HepG2 (cell line): ENCODE results near the gene AGBL1. TPM values are rescaled to one million over a fixed set of nuclear protein-coding genes. Genes with fewer than 3 reads are reported as not detected.

Source experiments
- ATAC-seq: fragments of 200-7000 bp; cut with Tn5 transposase; 3 replicates; pipeline ENCODE4 v1.9.1; 2020; ENCODE audit warnings: mild to moderate bottlenecking, moderate library complexity
- BruUV-seq: library from RNA; stranded (reverse); fragments of 400-500 nt; replicated peaks from 2 replicates; lab custom pipeline; 2021; lab: Mats Ljungman, UMichigan
- CTCF ChIA-PET: fragments of 300-600 bp; formaldehyde crosslinking; extraction: SDS; loops from one replicate; lab custom pipeline; 2021; ENCODE audit warnings: low total read pairs, inconsistent platforms, low intra/inter-chr PET ratio; lab: Yijun Ruan, JAX
- POLR2A ChIA-PET: fragments of 350-600 bp; sonication (Branson Sonifier 250); formaldehyde crosslinking; loops from one replicate; lab custom pipeline; 2020; ENCODE audit warnings: antibody characterized with exemption, inconsistent platforms; lab: Yijun Ruan, JAX
- DNase-seq: peaks from one replicate; pipeline ENCODE4 v3.0.0-alpha.2; 2015; ENCODE audit warnings: low spot score
- FAIRE-seq: peaks from 3 replicates; lab custom pipeline; 2011; peaks lifted over from hg19 to GRCh38; lab: Jason Lieb, UNC
- H2AFZ ChIP-seq: one replicate; pipeline ENCODE4 v1.6.1; 2011; ENCODE audit warnings: low read length, inconsistent platforms
- H3K27ac ChIP-seq: fragments of 300-600 bp; 3 replicates; pipeline ENCODE4 v1.8.0; 2011; ENCODE audit warnings: mixed run types, mild to moderate bottlenecking, mixed read lengths, low read length, inconsistent platforms; ENCODE audit not compliant: insufficient read depth; ENCODE audit errors: extremely low read length
- H3K27me3 ChIP-seq, 2 experiments: fragments of 200-600 bp in 1 of 2; 2 replicates in 1 of 2; 3 replicates in 1 of 2; pipeline versions ENCODE4 v1.6.0 to v1.8.0; 2011; ENCODE audit warnings: low read length in 2 of 2, mild to moderate bottlenecking in 2 of 2, moderate library complexity in 2 of 2, inconsistent platforms in 1 of 2; ENCODE audit not compliant: insufficient read depth in 2 of 2, control insufficient read depth in 1 of 2
- H3K36me3 ChIP-seq, 2 experiments: fragments of 200-600 bp in 1 of 2; replicated peaks in 1 of 2; 2 replicates in 1 of 2; 3 replicates in 1 of 2; pipeline versions ENCODE4 v1.5.1 to v1.8.0; 2011; ENCODE audit warnings: low read length in 2 of 2, inconsistent platforms in 1 of 2; ENCODE audit not compliant: insufficient read depth in 2 of 2, control insufficient read depth in 1 of 2
- H3K4me1 ChIP-seq: 2 replicates; pipeline ENCODE4 v1.5.1; 2012; ENCODE audit warnings: low read length, inconsistent platforms; ENCODE audit not compliant: insufficient read depth
- H3K4me2 ChIP-seq: 2 replicates; pipeline ENCODE4 v1.6.0; 2011; ENCODE audit warnings: low read depth, low read length, inconsistent platforms
- H3K4me3 ChIP-seq, 3 experiments: fragments of 200-600 bp in 1 of 3; sonication (generic), shearing (Covaris generic) in 1 of 3; replicated peaks in 1 of 3; 2 replicates each; pipeline ENCODE4 v1.5.1; 2011 to 2016; ENCODE audit warnings: low read length in 3 of 3, inconsistent platforms in 2 of 3, low read depth in 2 of 3, mild to moderate bottlenecking in 2 of 3, control low read depth in 1 of 3, mixed read lengths in 1 of 3; ENCODE audit not compliant: insufficient read depth in 1 of 3
- H3K79me2 ChIP-seq: one replicate; pipeline ENCODE4 v1.6.1; 2011; ENCODE audit warnings: low read length, inconsistent platforms; ENCODE audit not compliant: insufficient read depth
- H3K9ac ChIP-seq: 2 replicates; pipeline ENCODE4 v1.6.0; 2011; ENCODE audit warnings: mild to moderate bottlenecking, low read depth, low read length, inconsistent platforms; ENCODE audit not compliant: insufficient read depth
- H3K9me3 ChIP-seq: 2 replicates; pipeline ENCODE4 v1.5.1; 2012; ENCODE audit warnings: mild to moderate bottlenecking, low read length
- H4K20me1 ChIP-seq: 2 replicates; pipeline ENCODE4 v1.6.0; 2011; ENCODE audit warnings: inconsistent platforms, mild to moderate bottlenecking, low read length, moderate library complexity; ENCODE audit not compliant: insufficient read depth
- BRD4 ChIP-seq: sonication (generic); formaldehyde crosslinking; IDR thresholded peaks from 2 replicates; pipeline ENCODE4 v1.4.0; 2020; ENCODE audit warnings: missing genetic modification reagents
- ETV6 ChIP-seq: sonication (generic); formaldehyde crosslinking; conservative IDR thresholded peaks from 2 replicates; pipeline ENCODE4 v1.4.0; 2020; ENCODE audit warnings: missing genetic modification reagents
- KMT2A ChIP-seq: sonication (generic); formaldehyde crosslinking; IDR thresholded peaks from 2 replicates; pipeline ENCODE4 v1.4.0; 2020; ENCODE audit warnings: missing genetic modification reagents
- MTA3 ChIP-seq: sonication (generic); formaldehyde crosslinking; IDR thresholded peaks from 2 replicates; pipeline ENCODE4 v1.4.0; 2020; ENCODE audit warnings: missing genetic modification reagents
- MYNN ChIP-seq: sonication (generic); formaldehyde crosslinking; IDR thresholded peaks from 2 replicates; pipeline ENCODE4 v1.4.0; 2020; ENCODE audit warnings: mild to moderate bottlenecking, low read depth, missing genetic modification reagents
- REPIN1 ChIP-seq: sonication (generic); formaldehyde crosslinking; IDR thresholded peaks from 2 replicates; pipeline ENCODE4 v1.8.0; 2022; ENCODE audit warnings: missing genetic modification reagents, low read depth, mild to moderate bottlenecking, borderline replicate concordance
- REXO4 ChIP-seq: sonication (generic); formaldehyde crosslinking; IDR thresholded peaks from 2 replicates; pipeline ENCODE4 v1.8.0; 2022; ENCODE audit warnings: missing genetic modification reagents, mild to moderate bottlenecking, borderline replicate concordance
- SNAI1 ChIP-seq: sonication (generic); formaldehyde crosslinking; IDR thresholded peaks from 2 replicates; pipeline ENCODE4 v1.5.0; 2020; ENCODE audit warnings: mild to moderate bottlenecking, missing genetic modification reagents, borderline replicate concordance
- ZNF121 ChIP-seq: sonication (generic); formaldehyde crosslinking; IDR thresholded peaks from 2 replicates; pipeline ENCODE4 v1.5.0; 2020; ENCODE audit warnings: mild to moderate bottlenecking, missing genetic modification reagents
- ZNF501 ChIP-seq: sonication (generic); formaldehyde crosslinking; IDR thresholded peaks from 2 replicates; pipeline ENCODE4 v1.5.1; 2020; ENCODE audit warnings: mild to moderate bottlenecking, moderate library complexity, missing genetic modification reagents
- ZNF503 ChIP-seq: sonication (generic); formaldehyde crosslinking; IDR thresholded peaks from 2 replicates; pipeline ENCODE4 v1.4.0; 2020; ENCODE audit warnings: missing genetic modification reagents
- ZNF567 ChIP-seq: sonication (generic); formaldehyde crosslinking; IDR thresholded peaks from 2 replicates; pipeline ENCODE4 v1.8.1; 2023; ENCODE audit warnings: mild to moderate bottlenecking, missing genetic modification reagents, borderline replicate concordance
- ZNF607 ChIP-seq: sonication (generic); formaldehyde crosslinking; IDR thresholded peaks from 2 replicates; pipeline ENCODE4 v1.5.1; 2020; ENCODE audit warnings: missing genetic modification reagents, mild to moderate bottlenecking, borderline replicate concordance
- ZNF672 ChIP-seq: sonication (generic); formaldehyde crosslinking; IDR thresholded peaks from 2 replicates; pipeline ENCODE4 v1.8.1; 2022; ENCODE audit warnings: missing genetic modification reagents
- ZNF777 ChIP-seq: sonication (generic); formaldehyde crosslinking; IDR thresholded peaks from 2 replicates; pipeline ENCODE4 v1.4.0; 2020; ENCODE audit warnings: missing genetic modification reagents
- ZXDC ChIP-seq: sonication (generic); formaldehyde crosslinking; IDR thresholded peaks from 2 replicates; pipeline ENCODE4 v1.5.0; 2020; ENCODE audit warnings: mild to moderate bottlenecking, missing genetic modification reagents
- WGBS: methylation state at CpG from one replicate; pipeline ENCODE4 v1.1.6; 2017; ENCODE audit warnings: low lambda C conversion rate; 5-methylcytosine and 5-hydroxymethylcytosine counted together
- in situ Hi-C: cut with HindIII; loops from 2 replicates; pipeline ENCODE4 v1.10.0; 2017; ENCODE audit warnings: low pct_unique_long_range_greater_than_20kb; ENCODE audit not compliant: extremely low pct_ligation_motif_present
- intact Hi-C: fragments of 100-400 bp; cut with micrococcal nuclease; formaldehyde crosslinking; loops from one replicate; pipeline ENCODE4 v1.10.0; 2022; ENCODE audit not compliant: unreplicated experiment
- polyA plus RNA-seq, 8 experiments: library from polyadenylated mRNA; depleted of rRNA in 3 of 8; stranded (reverse) in 7 of 8; unstranded in 1 of 8; fragments of >200 nt; fragmentation: Illumina TruSeq in 4 of 8; extraction: Trizol in 4 of 8; gene quantifications; 2 replicates each; pipeline versions ENCODE4 v1.2.1 to v1.2.3, GENCODE V29; 2011 to 2016; ENCODE audit warnings: low read depth in 4 of 8, missing spikeins in 1 of 8, mixed read lengths in 1 of 8; ENCODE audit not compliant: insufficient read depth in 1 of 8
- total RNA-seq, 5 experiments: library from RNA; depleted of rRNA; stranded (reverse); fragments of >200 nt; fragmentation: Illumina TruSeq; extraction: Trizol; gene quantifications; 2 replicates each; pipeline ENCODE4 v1.2.3, GENCODE V29; 2016; ENCODE audit warnings: low read depth in 1 of 5
- TF ChIP-seq, protein P1 (sequence below): sonication (generic); formaldehyde crosslinking; IDR thresholded peaks from 2 replicates; pipeline ENCODE4 v1.8.1; 2023; ENCODE audit warnings: mild to moderate bottlenecking, missing genetic modification reagents

AGBL1 gene
- total and polyA plus RNA-seq, 2 of the 13 experiments (the other 11 are each of a cell fraction or from before 2014, with no cell fraction given), result 0.01 TPM; not detected in 1

DNA sequence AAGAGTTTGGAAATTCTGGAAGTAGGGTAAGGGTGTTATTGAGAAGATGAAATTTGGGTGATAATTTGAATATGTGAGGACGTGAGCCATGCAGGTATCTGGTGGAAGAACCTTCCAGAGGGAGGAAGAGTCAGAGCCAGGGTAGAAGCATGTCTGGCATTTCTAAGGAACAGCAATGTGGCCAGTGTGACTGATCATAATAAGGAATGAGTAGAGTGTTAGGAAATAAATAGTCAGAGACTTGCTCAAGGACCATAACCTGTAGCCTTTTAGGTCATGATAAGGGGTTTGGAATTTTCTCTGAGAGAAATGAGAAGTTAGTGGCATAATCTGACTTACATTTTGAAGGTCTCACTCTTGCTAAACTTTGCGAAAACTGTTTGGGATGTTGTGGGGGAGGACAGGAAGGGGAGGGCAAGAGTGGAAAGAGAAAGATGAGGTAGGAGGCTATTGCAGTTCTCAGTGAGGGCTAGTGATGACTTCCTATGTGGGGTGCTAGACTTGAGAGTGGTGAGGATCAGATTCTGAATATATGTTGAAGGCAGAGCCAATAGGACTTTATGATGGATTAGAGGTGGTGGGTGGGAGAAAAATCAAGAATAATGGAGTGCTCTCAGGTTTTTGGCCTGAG is 568.3 kb downstream of the AGBL1 start:
- 33% methylated on average over 2 of the region's 2 CpGs for WGBS
- no peak overlapping the region for H3K9ac ChIP-seq
- no peaks in the 10 kb centered on the region for H3K27me3 ChIP-seq
- no peak overlapping the region for H2AFZ ChIP-seq
- peaks cover 62% of the 10 kb centered on the region for H3K9me3 ChIP-seq
- H3K27ac ChIP-seq, result no peak overlapping the region
- H3K4me3 ChIP-seq, result no peak overlapping the region
- no peaks in the 10 kb centered on the region for H3K36me3 ChIP-seq
- no peak for ATAC-seq
- no peak for DNase-seq
- no peaks in the 10 kb centered on the region for H4K20me1 ChIP-seq
- no peaks in the 10 kb centered on the region for H3K79me2 ChIP-seq
- H3K4me2 ChIP-seq, result no peak overlapping the region
- no peaks in the 10 kb centered on the region for H3K4me1 ChIP-seq
- TF ChIP-seq ZNF121 (CRISPR knock-in tag), result no peak
- TF ChIP-seq REPIN1, result no peak
- no peak for TF ChIP-seq BRD4 (CRISPR knock-in tag)
- no peak for TF ChIP-seq ZXDC
- TF ChIP-seq MTA3 (CRISPR knock-in tag), result no peak
- TF ChIP-seq ETV6 (CRISPR knock-in tag), result no peak
- TF ChIP-seq ZNF672 (CRISPR knock-in tag), result no peak
- TF ChIP-seq REXO4 (CRISPR knock-in tag), result no peak
- TF ChIP-seq ZNF607 (CRISPR knock-in tag), result no peak
- no peak for TF ChIP-seq ZNF777 (CRISPR knock-in tag)
- no peak for TF ChIP-seq KMT2A (CRISPR knock-in tag)
- no peak for TF ChIP-seq MYNN (CRISPR knock-in tag)
- TF ChIP-seq ZNF501 (CRISPR knock-in tag), result no peak
- TF ChIP-seq ZNF567 (CRISPR knock-in tag), result no peak
- no peak for TF ChIP-seq SNAI1
- no peak for TF ChIP-seq ZNF503 (CRISPR knock-in tag)
- TF ChIP-seq, protein P1, sequence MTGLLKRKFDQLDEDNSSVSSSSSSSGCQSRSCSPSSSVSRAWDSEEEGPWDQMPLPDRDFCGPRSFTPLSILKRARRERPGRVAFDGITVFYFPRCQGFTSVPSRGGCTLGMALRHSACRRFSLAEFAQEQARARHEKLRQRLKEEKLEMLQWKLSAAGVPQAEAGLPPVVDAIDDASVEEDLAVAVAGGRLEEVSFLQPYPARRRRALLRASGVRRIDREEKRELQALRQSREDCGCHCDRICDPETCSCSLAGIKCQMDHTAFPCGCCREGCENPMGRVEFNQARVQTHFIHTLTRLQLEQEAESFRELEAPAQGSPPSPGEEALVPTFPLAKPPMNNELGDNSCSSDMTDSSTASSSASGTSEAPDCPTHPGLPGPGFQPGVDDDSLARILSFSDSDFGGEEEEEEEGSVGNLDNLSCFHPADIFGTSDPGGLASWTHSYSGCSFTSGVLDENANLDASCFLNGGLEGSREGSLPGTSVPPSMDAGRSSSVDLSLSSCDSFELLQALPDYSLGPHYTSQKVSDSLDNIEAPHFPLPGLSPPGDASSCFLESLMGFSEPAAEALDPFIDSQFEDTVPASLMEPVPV (CRISPR knock-in tag), result no peak
- intact Hi-C loops, result loop anchor here (10.0 kb wide), 1 partner anchor 643 kb away; no protein-coding TSS in a partner anchor
- in situ Hi-C loops, result no loop called here
- BruUV-seq, result no TSS peak
- no peak for FAIRE-seq
- ChIA-PET POLR2A (no interaction called here), CTCF (no interaction called here)
